ENCODE data around the gene GALNT5. TPM values are rescaled to one million over a fixed set of nuclear protein-coding genes. Genes with fewer than 3 reads are reported as not detected.
"Not testable (repeated sequence)": the region's sequence is repeated elsewhere in the genome, so short reads cannot be mapped to it uniquely, and the experiment has no call there.

Gene GALNT5
- total RNA-seq, 1 experiment from 2014 or later: not detected

GRCh38 chr2:157339965-157340655 lies 82.6 kb downstream of the GALNT5 start:
- H3K9me3 ChIP-seq (ENCODE audit: low read length): no peaks in the 10 kb centered on the region
- DNase-seq: no peak

GRCh38 chr2:157341381-157341780 lies 83.9 kb downstream of the GALNT5 start:
- not testable (repeated sequence) for H3K4me1 ChIP-seq (ENCODE audit: low read length); H3K9me3 ChIP-seq (ENCODE audit: low read length); H3K9me2 ChIP-seq (replicated peaks; ENCODE audit: insufficient read depth, low read length); H3K27me3 ChIP-seq (ENCODE audit: low read length); H3K79me2 ChIP-seq (ENCODE audit: low read length); H3K9ac ChIP-seq (ENCODE audit: low read length); H3K27ac ChIP-seq (ENCODE audit: low read length); H3K4me2 ChIP-seq (ENCODE audit: low read depth, low read length, poor library complexity, severe bottlenecking); H2AFZ ChIP-seq (ENCODE audit: low read length); H3K36me3 ChIP-seq (ENCODE audit: insufficient read depth, low read length); DNase-seq; H4K20me1 ChIP-seq (ENCODE audit: insufficient read depth, low read depth, low read length); H3K4me3 ChIP-seq (ENCODE audit: low read length)

More at GRCh38 chr2:157339965-157340655, 82.6 kb downstream of the GALNT5 start:
- Histone ChIP-seq H3K79me2 (ENCODE audit: low read length) (no peaks in the 10 kb centered on the region), H3K27me3 (ENCODE audit: low read length) (no peaks in the 10 kb centered on the region), H3K9me2 (replicated peaks; ENCODE audit: insufficient read depth, low read length) (no peaks in the 10 kb centered on the region), H3K36me3 (ENCODE audit: insufficient read depth, low read length) (no peaks in the 10 kb centered on the region), H3K4me2 (ENCODE audit: low read depth, low read length, poor library complexity, severe bottlenecking) (no peak overlapping the region), H3K4me1 (ENCODE audit: low read length) (no peaks in the 10 kb centered on the region), H3K4me3 (ENCODE audit: low read length) (no peak overlapping the region), H2AFZ (ENCODE audit: low read length) (no peak overlapping the region), H3K27ac (ENCODE audit: low read length) (no peak overlapping the region), H3K9ac (ENCODE audit: low read length) (no peak overlapping the region), H4K20me1 (ENCODE audit: insufficient read depth, low read depth, low read length) (no peaks in the 10 kb centered on the region)

GRCh38 chr2:157345647-157346389 lies 88.3 kb downstream of the GALNT5 start:
- Histone ChIP-seq H3K27ac (ENCODE audit: low read length) (no peak overlapping the region), H3K9ac (ENCODE audit: low read length) (no peak overlapping the region), H3K4me3 (ENCODE audit: low read length) (no peak overlapping the region), H3K4me2 (ENCODE audit: low read depth, low read length, poor library complexity, severe bottlenecking) (no peak overlapping the region), H3K27me3 (ENCODE audit: low read length) (no peaks in the 10 kb centered on the region), H3K4me1 (ENCODE audit: low read length) (no peaks in the 10 kb centered on the region), H3K79me2 (ENCODE audit: low read length) (no peaks in the 10 kb centered on the region), H3K9me3 (ENCODE audit: low read length) (no peaks in the 10 kb centered on the region), H3K9me2 (replicated peaks; ENCODE audit: insufficient read depth, low read length) (no peaks in the 10 kb centered on the region), H2AFZ (ENCODE audit: low read length) (no peak overlapping the region), H3K36me3 (ENCODE audit: insufficient read depth, low read length) (no peaks in the 10 kb centered on the region), H4K20me1 (ENCODE audit: insufficient read depth, low read depth, low read length) (no peaks in the 10 kb centered on the region)
- no peak for DNase-seq

GRCh38 chr2:157348291-157348921 lies 90.9 kb downstream of the GALNT5 start:
- Histone ChIP-seq H4K20me1 (ENCODE audit: insufficient read depth, low read depth, low read length) (no peaks in the 10 kb centered on the region), H3K4me1 (ENCODE audit: low read length) (no peaks in the 10 kb centered on the region), H3K9me2 (replicated peaks; ENCODE audit: insufficient read depth, low read length) (no peaks in the 10 kb centered on the region), H3K9ac (ENCODE audit: low read length) (no peak overlapping the region), H3K27ac (ENCODE audit: low read length) (no peak overlapping the region), H3K27me3 (ENCODE audit: low read length) (no peaks in the 10 kb centered on the region), H3K4me2 (ENCODE audit: low read depth, low read length, poor library complexity, severe bottlenecking) (no peak overlapping the region), H2AFZ (ENCODE audit: low read length) (no peak overlapping the region), H3K4me3 (ENCODE audit: low read length) (no peak overlapping the region), H3K79me2 (ENCODE audit: low read length) (no peaks in the 10 kb centered on the region), H3K36me3 (ENCODE audit: insufficient read depth, low read length) (no peaks in the 10 kb centered on the region), H3K9me3 (ENCODE audit: low read length) (no peaks in the 10 kb centered on the region)
- no peak for DNase-seq

GRCh38 chr2:157349949-157350515 lies 92.5 kb downstream of the GALNT5 start:
- Histone ChIP-seq H3K4me1 (ENCODE audit: low read length) (no peaks in the 10 kb centered on the region), H4K20me1 (ENCODE audit: insufficient read depth, low read depth, low read length) (no peaks in the 10 kb centered on the region), H3K4me2 (ENCODE audit: low read depth, low read length, poor library complexity, severe bottlenecking) (no peak overlapping the region), H3K27ac (ENCODE audit: low read length) (no peak overlapping the region), H3K36me3 (ENCODE audit: insufficient read depth, low read length) (no peaks in the 10 kb centered on the region), H3K27me3 (ENCODE audit: low read length) (no peaks in the 10 kb centered on the region), H3K79me2 (ENCODE audit: low read length) (no peaks in the 10 kb centered on the region), H2AFZ (ENCODE audit: low read length) (no peak overlapping the region), H3K4me3 (ENCODE audit: low read length) (no peak overlapping the region), H3K9me2 (replicated peaks; ENCODE audit: insufficient read depth, low read length) (no peaks in the 10 kb centered on the region), H3K9me3 (ENCODE audit: low read length) (no peaks in the 10 kb centered on the region), H3K9ac (ENCODE audit: low read length) (no peak overlapping the region)
- DNase-seq: no peak

GRCh38 chr2:157355618-157356017 lies 98.1 kb downstream of the GALNT5 start:
- Histone ChIP-seq H3K27me3 (ENCODE audit: low read length) (no peaks in the 10 kb centered on the region), H3K9me2 (replicated peaks; ENCODE audit: insufficient read depth, low read length) (no peaks in the 10 kb centered on the region), H3K4me1 (ENCODE audit: low read length) (no peaks in the 10 kb centered on the region), H4K20me1 (ENCODE audit: insufficient read depth, low read depth, low read length) (no peaks in the 10 kb centered on the region), H3K4me2 (ENCODE audit: low read depth, low read length, poor library complexity, severe bottlenecking) (no peak overlapping the region), H3K27ac (ENCODE audit: low read length) (no peak overlapping the region), H3K36me3 (ENCODE audit: insufficient read depth, low read length) (no peaks in the 10 kb centered on the region), H3K79me2 (ENCODE audit: low read length) (no peaks in the 10 kb centered on the region), H3K9me3 (ENCODE audit: low read length) (no peaks in the 10 kb centered on the region), H2AFZ (ENCODE audit: low read length) (no peak overlapping the region), H3K9ac (ENCODE audit: low read length) (no peak overlapping the region), H3K4me3 (ENCODE audit: low read length) (no peak overlapping the region)
- DNase-seq: no peak

- Histone ChIP-seq H3K27me3 (ENCODE audit: low read length) (no peaks in the 10 kb centered on the region), H3K27ac (ENCODE audit: low read length) (no peak overlapping the region), H3K4me2 (ENCODE audit: low read depth, low read length, poor library complexity, severe bottlenecking) (no peak overlapping the region), H3K9ac (ENCODE audit: low read length) (no peak overlapping the region), H3K4me1 (ENCODE audit: low read length) (no peaks in the 10 kb centered on the region), H3K9me2 (replicated peaks; ENCODE audit: insufficient read depth, low read length) (no peaks in the 10 kb centered on the region), H4K20me1 (ENCODE audit: insufficient read depth, low read depth, low read length) (no peaks in the 10 kb centered on the region), H3K79me2 (ENCODE audit: low read length) (no peaks in the 10 kb centered on the region), H3K9me3 (ENCODE audit: low read length) (no peaks in the 10 kb centered on the region), H3K36me3 (ENCODE audit: insufficient read depth, low read length) (no peaks in the 10 kb centered on the region), H3K4me3 (ENCODE audit: low read length) (no peak overlapping the region), H2AFZ (ENCODE audit: low read length) (no peak overlapping the region)
- no peak for DNase-seq
Measured at GRCh38 chr2:157359628-157360027, 102.1 kb downstream of the GALNT5 start.

GRCh38 chr2:157361526-157361925 lies 104.0 kb downstream of the GALNT5 start:
- Histone ChIP-seq H3K4me3 (ENCODE audit: low read length) (no peak overlapping the region), H3K27ac (ENCODE audit: low read length) (no peak overlapping the region), H3K79me2 (ENCODE audit: low read length) (no peaks in the 10 kb centered on the region), H2AFZ (ENCODE audit: low read length) (no peak overlapping the region), H4K20me1 (ENCODE audit: insufficient read depth, low read depth, low read length) (no peaks in the 10 kb centered on the region), H3K9me2 (replicated peaks; ENCODE audit: insufficient read depth, low read length) (no peaks in the 10 kb centered on the region), H3K36me3 (ENCODE audit: insufficient read depth, low read length) (no peaks in the 10 kb centered on the region), H3K9me3 (ENCODE audit: low read length) (no peaks in the 10 kb centered on the region), H3K27me3 (ENCODE audit: low read length) (no peaks in the 10 kb centered on the region), H3K9ac (ENCODE audit: low read length) (no peak overlapping the region), H3K4me2 (ENCODE audit: low read depth, low read length, poor library complexity, severe bottlenecking) (no peak overlapping the region), H3K4me1 (ENCODE audit: low read length) (no peaks in the 10 kb centered on the region)
- DNase-seq: no peak

Measured in Karpas-422 (cell line).